Cardiac muscle cell (in vitro differentiated cells and primary cell): ENCODE measurements around the gene SEC16A. TPM values are rescaled to one million over a fixed set of nuclear protein-coding genes. Genes with fewer than 3 reads are reported as not detected.

Experiments
- DNase-seq, 2 donors: peaks; one replicate each; pipeline versions ENCODE4 v3.0.0 to v3.0.0-alpha.2; 2010 to 2017; ENCODE audit warnings: low read depth in 1 of 2, low spot score in 1 of 2
- H3K27ac ChIP-seq: fragments of 200-600 bp; sonication (generic); 2 replicates; pipeline ENCODE4 v1.5.1; 2016
- H3K27me3 ChIP-seq: fragments of 200-600 bp; sonication (generic); 2 replicates; pipeline ENCODE4 v1.6.0; 2016; ENCODE audit warnings: control low read depth
- H3K36me3 ChIP-seq: fragments of 200-600 bp; sonication (generic); 2 replicates; pipeline ENCODE4 v1.5.1; 2016; ENCODE audit warnings: control low read depth
- H3K4me1 ChIP-seq: fragments of 200-600 bp; sonication (generic); 2 replicates; pipeline ENCODE4 v1.8.1; 2017; ENCODE audit warnings: low read depth, mild to moderate bottlenecking, mixed run types
- H3K4me3 ChIP-seq: fragments of 200-600 bp; sonication (generic); 2 replicates; pipeline ENCODE4 v1.5.1; 2016; ENCODE audit warnings: mild to moderate bottlenecking
- H3K9me3 ChIP-seq: fragments of 200-600 bp; sonication (generic); 2 replicates; pipeline ENCODE4 v1.5.1; 2017; ENCODE audit warnings: low read depth, mild to moderate bottlenecking, control low read depth
- CTCF ChIP-seq: IDR thresholded peaks from 2 replicates; pipeline ENCODE4 v1.5.1; 2012; ENCODE audit warnings: low read depth, mild to moderate bottlenecking, low read length
- polyA plus RNA-seq: library from polyadenylated mRNA; unstranded; fragments of >200 nt; fragmentation: Nextera tagmentation; extraction: Ambion mirVana; gene quantifications from 2 replicates; pipeline ENCODE4 v1.2.1, GENCODE V29; 2016
- total RNA-seq: library from RNA; depleted of rRNA; stranded (reverse); fragments of >200 nt; gene quantifications from 2 replicates; pipeline ENCODE4 v1.2.3, GENCODE V29; 2016

Gene SEC16A
- total and polyA plus RNA-seq, 2 experiments from 2014 or later, result 32.3 to 39.5 TPM

DNA sequence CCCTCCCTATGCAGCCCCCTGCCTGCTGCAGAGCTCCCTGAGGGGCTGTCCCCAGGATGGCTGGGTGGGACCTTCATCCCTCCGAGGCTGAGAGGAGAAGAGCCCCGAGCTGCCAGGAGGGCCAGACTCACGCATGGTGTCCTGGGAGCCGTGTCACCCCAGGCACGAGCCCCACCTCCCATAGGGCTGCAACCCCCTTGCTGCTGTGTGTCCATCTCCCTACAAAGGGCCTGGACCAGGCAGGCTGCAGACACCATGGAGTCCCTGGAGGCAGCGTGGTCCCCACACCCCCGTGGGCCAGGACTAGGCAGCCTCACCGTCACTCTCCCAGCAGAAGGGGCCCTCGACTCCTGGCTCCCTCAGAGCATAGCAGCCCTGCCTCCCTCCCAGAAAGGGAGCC lies 11.2 kb upstream of the SEC16A start:
- DNase-seq, result no peak
- Histone ChIP-seq H3K9me3 (no peaks in the 10 kb centered on the region), H3K36me3 (no peaks in the 10 kb centered on the region), H3K4me3 (no peak overlapping the region), H3K27me3 (no peaks in the 10 kb centered on the region), H3K4me1 (no peaks in the 10 kb centered on the region), H3K27ac (no peak overlapping the region)
- no peak for TF ChIP-seq CTCF

DNA sequence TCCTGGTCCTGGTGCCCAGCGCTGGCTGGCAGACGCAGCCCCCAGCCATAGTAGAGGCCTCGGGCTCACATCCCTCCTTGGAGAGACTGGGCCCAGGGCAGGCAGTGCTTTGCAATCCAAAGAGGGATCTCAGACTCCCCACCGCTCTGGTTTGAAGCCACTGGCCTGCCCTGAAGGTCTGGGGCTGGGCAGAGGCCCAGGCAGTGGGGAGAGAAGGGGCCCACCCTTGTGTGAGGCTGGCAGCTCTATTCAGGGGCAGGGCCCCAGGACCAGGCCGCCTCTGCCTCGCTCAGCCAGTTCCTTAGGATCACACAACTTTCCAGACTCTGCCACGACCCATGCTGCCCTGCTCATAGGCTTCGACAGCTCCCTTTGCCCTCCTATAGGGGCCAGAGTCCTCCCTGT lies 10.7 kb upstream of the SEC16A start:
- Histone ChIP-seq H3K36me3 (no peaks in the 10 kb centered on the region), H3K27me3 (no peaks in the 10 kb centered on the region), H3K9me3 (no peaks in the 10 kb centered on the region), H3K27ac (no peak overlapping the region), H3K4me3 (no peak overlapping the region), H3K4me1 (no peaks in the 10 kb centered on the region)
- no peak for DNase-seq
- no peak for TF ChIP-seq CTCF

DNA sequence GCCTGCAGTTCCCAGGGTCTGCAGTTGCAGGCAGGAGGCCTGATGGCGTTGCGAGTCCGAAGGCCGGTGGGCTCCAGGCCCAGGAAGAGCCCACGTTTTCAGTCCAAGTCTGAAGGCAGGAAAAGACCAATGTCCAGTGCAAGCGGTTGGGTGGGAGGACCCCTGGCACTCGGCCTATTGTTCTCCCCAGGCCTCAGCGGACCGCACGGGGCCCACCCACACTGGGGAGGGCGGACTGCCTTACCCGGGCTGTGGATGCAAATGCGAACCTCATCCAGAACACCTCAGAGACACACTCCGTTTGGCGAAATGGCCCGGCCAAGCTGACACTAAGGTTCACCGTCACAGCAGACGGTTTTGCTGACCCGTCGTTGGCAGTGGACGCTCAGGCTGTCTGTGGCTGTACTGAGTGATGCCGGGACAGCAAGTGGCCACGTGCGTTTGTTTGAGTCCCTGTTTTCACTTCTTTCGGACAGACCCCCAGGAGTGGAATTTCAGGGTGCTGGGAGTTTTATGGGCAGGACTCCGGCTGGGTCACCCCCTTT lies 10.2 kb upstream of the SEC16A start:
- no peak overlapping the region for H3K4me3 ChIP-seq
- H3K4me1 ChIP-seq, result no peaks in the 10 kb centered on the region
- H3K9me3 ChIP-seq, result no peaks in the 10 kb centered on the region
- no peaks in the 10 kb centered on the region for H3K36me3 ChIP-seq
- no peak for TF ChIP-seq CTCF
- H3K27me3 ChIP-seq, result no peaks in the 10 kb centered on the region
- DNase-seq, result no peak
- H3K27ac ChIP-seq, result no peak overlapping the region

DNA sequence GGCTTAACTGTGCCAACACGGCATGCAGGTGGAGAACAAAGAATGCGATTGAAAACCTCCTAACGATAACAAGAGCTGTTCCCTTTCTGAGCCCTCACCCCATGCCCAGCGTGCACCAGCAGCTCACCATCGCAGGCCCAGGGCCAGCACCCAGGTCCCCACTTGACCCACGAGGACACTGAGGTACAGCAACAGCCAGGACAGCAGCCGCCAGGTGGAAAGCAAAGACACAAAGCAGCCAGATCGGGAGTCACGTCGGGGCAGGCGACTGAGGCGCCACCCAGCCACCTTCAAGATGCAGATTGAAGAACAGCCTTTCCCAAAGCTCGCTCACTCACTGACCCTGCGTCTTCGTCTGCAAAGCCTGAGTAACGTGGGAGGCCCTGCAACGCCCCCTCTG lies 6.9 kb upstream of the SEC16A start:
- DNase-seq, result no peak
- no peak for TF ChIP-seq CTCF
- no peak overlapping the region for H3K27ac ChIP-seq
- H3K4me3 ChIP-seq, result no peak overlapping the region
- no peaks in the 10 kb centered on the region for H3K27me3 ChIP-seq
- no peaks in the 10 kb centered on the region for H3K9me3 ChIP-seq
- H3K4me1 ChIP-seq, result no peaks in the 10 kb centered on the region
- no peaks in the 10 kb centered on the region for H3K36me3 ChIP-seq

- peaks cover 4% of the 10 kb centered on the region for H3K4me1 ChIP-seq
- H3K36me3 ChIP-seq, result no peaks in the 10 kb centered on the region
- no peaks in the 10 kb centered on the region for H3K27me3 ChIP-seq
- H3K27ac ChIP-seq, result no peak overlapping the region
- no peaks in the 10 kb centered on the region for H3K9me3 ChIP-seq
- H3K4me3 ChIP-seq, result no peak overlapping the region
- peak; percentile 96 for TF ChIP-seq CTCF
- DNase-seq, result peak; percentile 44 to 74
These were observed 5.7 kb upstream of the SEC16A start for GRCh38 chr9:136488247-136489214.
